SHP77 (cell line): ENCODE data around the gene SLC49A3.
"Not testable (repeated sequence)": the region's sequence is repeated elsewhere in the genome, so short reads cannot be mapped to it uniquely, and the experiment has no call there.

ENCODE experiments used
- DNase-seq, 2 experiments: peaks; one replicate each; lab custom pipeline; 2025; lab: John Stamatoyannopoulos, UW

Gene SLC49A3

GRCh38 chr4:681736-682451, 7.1 kb downstream of the SLC49A3 start:
- peak; percentile 21 to 45 for DNase-seq

- peak in 1 of 2 experiments; percentile 21 for DNase-seq
Observed at GRCh38 chr4:680928-681645, 7.9 kb downstream of the SLC49A3 start.

GRCh38 chr4:680551-680927, 8.4 kb downstream of the SLC49A3 start:
- no peak for DNase-seq

GRCh38 chr4:680091-680490, 8.9 kb downstream of the SLC49A3 start:
- no peak for DNase-seq

- DNase-seq, result no peak
Observed at GRCh38 chr4:679629-680028, 9.3 kb downstream of the SLC49A3 start.

- no peak for DNase-seq
Observed at GRCh38 chr4:679104-679481, 9.9 kb downstream of the SLC49A3 start.

GRCh38 chr4:678331-679103, 10.4 kb downstream of the SLC49A3 start:
- no peak for DNase-seq

GRCh38 chr4:677431-678293, 11.3 kb downstream of the SLC49A3 start:
- no peak for DNase-seq

GRCh38 chr4:676871-677235, 12.1 kb downstream of the SLC49A3 start:
- no peak for DNase-seq

- DNase-seq, result no peak
Observed at GRCh38 chr4:675980-676870, 12.7 kb downstream of the SLC49A3 start.

GRCh38 chr4:675036-675882, 13.7 kb downstream of the SLC49A3 start:
- no peak for DNase-seq

- peak; percentile 54 to 80 for DNase-seq
Observed at GRCh38 chr4:674172-675035, 14.5 kb downstream of the SLC49A3 start, which contains the start of the genes ATP5ME and MYL5. ATP5ME (minus strand) TSS chr4:674276; CDS start chr4:674247, 29 bp downstream. MYL5 (plus strand) TSS chr4:674542; CDS start chr4:678027, 3,485 bp downstream.

- no peak for DNase-seq
Observed at GRCh38 chr4:673349-674091, 15.4 kb downstream of the SLC49A3 start.

GRCh38 chr4:671769-672168, 17.2 kb downstream of the SLC49A3 start:
- DNase-seq, result no peak

- not testable (repeated sequence) for DNase-seq
Observed at GRCh38 chr4:669806-670559, 19.0 kb downstream of the SLC49A3 start.

GRCh38 chr4:668219-668618, 20.7 kb downstream of the SLC49A3 start:
- DNase-seq, result not testable (repeated sequence)

GRCh38 chr4:667545-667925, 21.4 kb downstream of the SLC49A3 start:
- DNase-seq, result no peak
